Activated CD4-positive, alpha-beta T cell treated with anti-CD3 and anti-CD28 coated beads for 24 hours (primary cell): ENCODE results near the gene TINCR.
"Not testable (repeated sequence)": the region's sequence is repeated elsewhere in the genome, so short reads cannot be mapped to it uniquely, and the experiment has no call there.

Experiments used
- DNase-seq, 2 donors: peaks; one replicate each; pipeline ENCODE4 v3.0.0-alpha.2; 2020; ENCODE audit warnings: low read depth in 2 of 2

TINCR gene

DNA sequence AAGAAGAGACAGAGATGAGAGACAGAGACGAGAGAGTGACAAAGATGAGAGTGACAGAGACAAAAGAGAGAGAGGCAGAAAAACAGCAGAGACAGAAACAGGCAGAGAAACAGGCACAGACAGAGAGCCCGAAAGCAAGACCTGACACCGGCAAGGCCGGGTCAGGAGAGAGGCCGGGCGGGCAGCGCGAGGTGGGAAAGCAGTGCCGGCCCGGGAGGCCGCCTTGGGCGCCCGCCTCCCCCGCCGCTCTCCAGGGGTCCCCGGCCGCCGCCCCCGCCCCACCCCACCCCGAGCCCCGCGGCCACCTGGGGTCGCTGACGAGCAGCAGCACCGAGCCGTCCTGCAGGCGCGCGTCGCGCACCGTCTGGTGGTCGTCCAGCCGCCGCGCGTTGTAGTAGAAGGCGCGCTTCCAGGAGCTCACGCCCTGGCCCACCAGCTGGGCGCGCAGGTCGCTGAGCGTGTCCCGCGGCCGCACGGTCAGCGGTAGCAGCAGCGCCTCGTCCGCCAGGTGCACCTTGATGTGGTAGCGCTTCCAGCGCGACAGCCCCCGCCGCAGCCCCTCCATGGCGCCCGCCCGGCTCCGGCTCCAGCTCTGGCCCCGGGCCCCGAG lies at the start of gene TINCR:
Gene TINCR, minus strand, starts transcription at position 594 of the 610 bp plus-strand sequence.
- DNase-seq = no peak

DNA sequence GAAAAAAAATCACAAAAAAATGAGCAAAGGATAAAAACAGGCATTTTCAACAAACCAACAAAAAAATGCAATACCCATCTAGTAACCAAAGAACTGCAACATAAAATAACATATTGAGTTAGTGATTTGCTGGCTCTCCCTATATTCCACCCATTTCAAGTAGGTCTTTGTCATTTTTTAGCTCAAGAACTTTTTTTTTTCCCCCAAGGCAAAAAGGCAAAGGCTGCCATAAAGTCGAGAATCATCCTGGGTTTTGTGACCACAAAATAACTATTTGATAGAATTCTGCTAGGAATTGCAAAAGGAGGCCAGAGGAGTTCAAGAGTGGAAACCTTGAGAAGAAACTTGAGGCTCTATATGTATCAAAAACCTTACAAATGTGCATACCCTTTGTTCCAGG lies 49.3 kb upstream of the TINCR start:
- DNase-seq = no peak

DNA sequence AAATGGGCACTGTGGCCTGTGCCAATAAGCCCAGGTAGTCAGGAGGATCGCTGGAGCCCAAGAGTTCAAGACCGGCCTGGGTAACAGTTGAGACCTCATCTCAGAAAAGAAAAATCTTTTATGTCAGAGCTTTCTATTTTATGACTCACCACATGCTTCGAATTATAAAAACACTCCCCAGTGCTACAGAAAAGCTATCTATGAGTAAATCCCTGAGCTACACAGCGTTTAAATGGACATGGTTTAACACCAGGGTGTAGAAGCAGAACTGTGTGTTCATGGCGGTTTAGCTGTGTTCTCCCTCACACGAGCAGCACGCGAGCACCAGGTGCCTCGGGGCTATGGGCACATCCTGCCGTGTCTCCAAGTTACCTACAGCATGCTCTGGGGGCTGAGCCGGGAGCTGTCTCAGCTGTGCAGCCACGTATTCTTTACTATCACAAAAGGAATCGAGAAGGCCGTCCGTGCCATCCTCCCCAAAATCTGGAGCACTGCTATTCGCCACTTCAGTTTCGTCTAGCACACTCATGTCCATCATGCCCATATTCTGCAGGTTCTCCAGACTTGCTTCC lies 48.1 kb upstream of the TINCR start:
- DNase-seq = no peak

DNA sequence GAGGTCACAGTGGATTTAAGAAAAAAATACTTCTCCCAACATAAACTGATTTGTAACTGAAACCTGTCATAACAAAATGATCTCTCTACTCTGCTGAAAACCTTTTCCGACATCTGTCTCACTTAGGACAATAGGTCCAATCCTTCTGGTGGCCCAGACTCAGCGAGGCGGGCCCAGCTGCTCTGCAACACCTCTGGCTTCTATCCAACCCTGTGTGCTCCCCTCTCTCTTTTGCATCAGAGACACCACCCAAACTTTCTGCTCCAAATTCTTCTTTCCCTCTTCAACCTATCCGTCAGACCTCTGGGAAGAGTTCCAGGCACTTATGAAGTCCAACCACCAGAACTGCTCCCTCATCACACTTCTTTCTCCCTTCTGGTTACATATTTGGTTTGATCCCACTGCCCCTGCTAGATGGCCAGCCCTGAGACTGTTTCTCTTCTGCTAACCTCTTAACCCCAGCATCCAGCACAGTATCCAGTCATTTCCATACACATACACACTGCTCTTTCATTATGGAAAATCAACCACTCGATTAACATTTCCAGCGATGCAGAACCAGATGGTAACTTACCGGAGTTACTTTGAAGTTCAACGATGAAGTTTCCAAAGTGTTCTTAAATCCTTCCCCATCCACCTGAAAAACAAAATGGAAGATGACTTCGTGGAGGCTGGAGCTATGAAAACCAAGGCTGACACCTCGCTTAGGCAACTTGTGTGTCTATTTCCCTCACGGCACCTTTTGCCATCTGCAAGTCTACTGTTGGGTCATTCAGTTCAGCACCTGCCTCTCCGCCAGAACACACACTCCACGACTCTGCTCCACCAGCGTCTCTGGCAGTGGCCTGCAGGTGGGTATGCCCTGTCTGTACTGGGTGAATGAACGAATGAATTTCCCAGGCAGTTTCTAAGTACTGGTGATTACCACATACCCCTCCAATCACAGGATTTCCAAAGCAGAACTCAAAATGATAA lies 45.4 kb upstream of the TINCR start:
- DNase-seq = no peak

DNA sequence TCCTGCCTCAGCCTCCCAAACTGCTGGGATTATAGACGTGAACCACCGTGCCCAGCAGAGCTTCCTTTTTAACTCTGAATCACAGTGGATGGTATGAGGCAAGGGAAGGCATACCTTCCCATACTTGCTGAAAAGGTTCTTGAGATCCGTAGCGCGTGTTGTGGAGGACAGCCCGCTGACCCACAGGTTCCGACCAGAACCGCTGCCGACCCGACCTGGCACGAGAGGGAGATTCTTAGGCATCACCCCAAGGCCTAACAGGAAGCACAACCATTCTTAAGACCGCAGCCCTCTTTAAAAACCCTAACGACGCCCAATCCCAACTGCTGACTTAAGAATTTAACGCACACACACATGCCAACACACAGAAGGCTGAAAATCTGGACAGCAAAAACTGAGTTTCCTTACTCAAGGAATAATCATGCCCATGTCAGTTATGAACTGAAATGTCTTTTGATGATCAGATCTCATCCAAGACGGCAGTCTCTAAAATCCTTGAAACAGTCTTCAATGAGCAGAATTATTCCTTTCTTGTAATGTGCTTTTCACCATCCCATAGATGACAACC lies 42.2 kb upstream of the TINCR start:
- DNase-seq = no peak

DNA sequence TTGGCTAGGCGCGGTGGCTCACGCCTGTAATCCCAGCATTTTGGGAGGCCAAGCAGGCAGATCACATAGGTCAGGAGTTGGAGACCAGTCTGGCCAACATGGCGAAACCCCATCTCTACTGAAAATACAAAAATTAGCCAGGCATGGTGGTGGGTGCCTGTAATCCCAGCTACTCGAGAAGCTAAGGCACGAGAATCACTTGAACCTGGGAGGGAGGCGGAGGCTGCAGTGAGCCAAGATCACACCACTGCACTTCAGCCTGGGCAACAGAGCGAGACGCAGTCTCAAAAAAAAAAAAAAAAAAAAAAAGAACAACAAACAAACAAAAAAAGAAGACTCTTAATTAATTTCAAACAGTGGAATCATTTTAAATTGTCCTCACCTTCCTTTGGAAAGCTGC lies 41.0 kb upstream of the TINCR start:
- not testable (repeated sequence) for DNase-seq

DNA sequence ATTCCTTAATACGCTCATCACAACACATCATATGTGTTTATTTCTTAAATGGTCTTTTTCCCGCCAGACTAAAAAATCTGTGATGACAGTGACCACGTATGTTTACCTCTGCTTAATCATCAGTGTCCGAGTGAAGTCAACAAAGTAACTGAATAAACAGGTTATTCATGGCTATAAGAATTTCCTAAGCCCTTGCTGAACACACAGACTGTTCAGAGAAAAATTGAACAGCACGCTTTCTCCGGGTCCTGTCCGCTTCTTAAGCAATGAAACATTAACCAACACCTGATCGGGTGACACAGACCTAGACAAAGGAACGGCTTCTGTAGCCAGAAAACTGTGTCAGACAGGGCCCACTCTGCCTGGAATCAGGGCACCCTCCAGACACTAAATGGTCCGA lies 40.5 kb upstream of the TINCR start:
- DNase-seq = no peak

DNA sequence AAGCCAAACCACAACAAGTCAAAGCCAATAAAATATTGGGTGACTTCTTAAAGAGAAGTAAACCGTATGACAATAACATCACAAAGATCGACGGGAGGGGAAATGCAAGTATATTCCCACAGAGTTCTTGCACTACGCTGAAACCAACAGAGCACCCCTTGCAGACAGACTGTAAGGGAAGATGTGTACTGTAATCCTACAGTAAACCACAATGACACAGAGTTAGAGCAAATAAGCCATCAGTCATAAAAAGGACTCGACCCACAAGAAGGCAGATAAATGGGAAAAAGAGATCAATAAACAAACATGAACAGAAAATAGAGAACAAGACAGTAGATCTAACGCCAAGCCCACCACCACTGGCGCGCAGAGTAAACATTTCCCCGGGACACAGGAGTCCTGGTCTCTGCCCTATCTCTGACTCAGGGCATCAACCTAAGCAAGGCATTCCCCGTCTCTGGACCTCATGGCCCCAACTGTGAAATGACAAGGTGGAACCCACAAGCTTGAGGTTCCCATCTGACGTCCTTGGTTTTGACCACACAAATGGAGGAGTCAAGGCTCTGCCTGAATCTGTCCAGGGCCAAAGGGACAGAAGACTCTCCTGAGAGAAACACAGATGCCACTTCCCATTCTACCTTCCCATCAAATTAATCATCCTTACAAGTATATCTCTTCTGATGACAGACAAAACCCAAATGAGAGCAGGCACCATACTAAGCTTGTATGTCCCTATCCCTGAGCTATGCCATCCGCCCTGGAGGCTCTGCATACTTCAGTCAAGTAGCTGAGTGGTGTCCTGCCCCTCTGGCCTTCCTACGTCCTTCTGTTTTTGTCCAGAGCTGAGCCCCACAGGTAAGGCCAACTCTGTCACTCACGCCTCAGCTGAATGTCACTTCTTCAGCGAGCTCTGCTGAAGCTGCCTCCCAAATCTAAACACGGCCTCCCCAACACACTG lies 39.8 kb upstream of the TINCR start:
- DNase-seq = no peak

DNA sequence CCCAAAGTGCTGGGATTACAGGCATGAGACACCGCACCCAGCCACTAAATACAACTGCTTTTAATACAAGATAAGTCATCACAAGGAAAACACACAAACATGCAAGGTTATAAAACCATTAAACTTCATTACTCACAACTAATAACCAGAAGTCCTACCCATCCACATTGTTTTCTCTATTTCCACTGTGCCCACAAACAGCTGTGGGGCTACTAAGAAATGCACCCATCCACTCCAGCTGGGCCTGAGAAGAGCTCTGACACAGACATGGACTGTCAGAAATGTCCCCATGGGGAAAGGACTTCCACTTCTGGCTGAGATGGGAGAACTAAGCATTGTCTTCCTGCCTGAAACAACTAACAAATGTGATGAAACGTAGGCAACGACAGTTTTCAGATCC lies 37.6 kb upstream of the TINCR start:
- no peak for DNase-seq

DNA sequence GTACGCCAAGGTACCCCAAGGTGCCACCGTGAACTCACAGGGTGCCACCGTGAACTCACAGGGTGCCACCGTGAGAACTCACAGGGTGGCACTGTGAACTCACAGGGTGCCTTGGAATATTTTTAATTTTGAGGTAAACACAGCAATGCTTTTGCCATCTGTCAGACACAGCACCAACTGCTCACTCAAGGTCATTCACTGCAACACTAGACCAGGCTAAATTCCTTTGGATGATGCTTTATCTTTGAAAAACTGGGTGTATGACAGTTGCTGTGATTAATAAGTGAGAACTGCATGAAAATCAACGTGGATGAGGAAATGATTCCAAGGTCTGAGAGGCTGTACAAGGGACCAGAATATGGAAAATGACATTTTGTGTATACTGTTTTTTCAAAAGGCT lies 35.9 kb upstream of the TINCR start:
- DNase-seq = no peak

DNA sequence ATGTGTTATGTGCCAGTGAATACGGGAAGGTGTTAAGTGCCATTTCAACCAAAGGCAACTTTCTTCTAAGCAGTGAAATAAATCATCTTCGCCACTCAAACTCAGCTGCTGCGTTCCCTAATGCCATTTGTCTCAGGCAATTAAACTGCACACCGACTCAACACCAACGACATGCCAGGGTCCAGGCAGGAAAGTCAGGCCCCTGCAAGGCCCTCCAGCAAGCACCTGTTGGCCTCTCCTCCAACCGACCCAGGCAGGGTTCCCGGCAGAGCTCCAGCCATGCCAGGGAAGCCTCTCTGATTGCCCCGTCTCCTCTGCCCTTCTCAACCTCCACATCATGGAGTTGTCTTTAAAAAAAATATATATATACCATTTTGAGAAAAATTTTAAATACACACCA lies 33.0 kb upstream of the TINCR start:
- no peak for DNase-seq

DNA sequence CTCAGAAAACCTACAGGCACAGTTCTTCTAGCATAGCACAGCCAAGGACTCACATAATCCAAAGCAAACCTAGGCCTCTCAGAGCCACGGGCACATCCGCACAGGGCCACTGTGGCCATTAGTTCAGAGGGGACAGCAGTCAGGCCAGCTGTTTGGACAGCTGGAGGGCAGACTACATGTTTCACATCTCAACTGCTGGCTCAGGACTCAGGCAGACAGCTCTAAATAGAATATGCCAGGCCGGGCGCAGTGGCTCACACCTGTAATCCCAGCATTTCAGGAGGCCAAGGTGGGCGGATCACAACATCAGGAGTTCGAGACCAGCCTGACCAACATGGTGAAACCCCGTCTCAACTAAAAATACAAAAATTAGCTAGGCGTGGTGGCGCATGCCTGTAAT lies 28.0 kb upstream of the TINCR start:
- DNase-seq = no peak

DNA sequence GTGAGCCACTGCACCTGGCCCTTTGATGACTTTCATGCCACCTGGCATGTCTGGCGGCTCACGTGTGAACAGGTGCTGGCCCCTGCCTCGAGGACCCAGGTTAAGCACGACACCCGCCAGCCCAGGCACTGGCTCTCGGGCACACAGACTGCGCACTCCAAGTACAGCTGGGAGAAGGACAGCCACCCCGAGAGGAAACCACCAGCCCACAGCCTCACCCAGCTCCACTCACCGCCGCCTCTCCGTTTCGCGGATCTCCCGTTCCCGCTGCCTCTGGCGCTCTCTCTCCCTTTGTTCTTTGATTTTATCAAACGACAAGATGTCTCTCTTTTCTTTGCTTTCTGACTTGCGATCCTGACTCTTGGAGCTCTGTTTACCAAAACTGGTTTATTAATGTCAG lies 27.4 kb upstream of the TINCR start:
- DNase-seq = no peak

DNA sequence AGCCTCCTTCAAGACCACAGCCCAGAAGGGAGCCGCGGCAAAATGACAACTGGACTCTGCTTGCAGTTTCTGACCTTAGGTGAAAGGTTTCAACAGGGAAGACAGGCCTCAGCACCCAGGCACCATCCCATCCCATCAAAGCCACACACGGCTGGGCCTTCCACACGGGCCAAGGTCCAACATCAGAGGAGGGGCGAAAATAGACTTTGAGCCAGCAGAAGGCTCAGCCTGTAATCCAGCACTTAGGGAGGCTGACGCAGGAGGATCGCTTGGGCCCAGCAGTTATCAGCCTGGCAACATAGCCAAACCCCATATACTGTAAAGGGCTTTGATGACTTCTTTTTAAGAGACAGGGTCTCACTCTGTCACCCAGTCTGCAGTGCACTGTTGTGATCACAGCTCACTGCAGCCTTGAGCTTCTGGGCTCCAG lies 26.8 kb upstream of the TINCR start:
- no peak for DNase-seq

DNA sequence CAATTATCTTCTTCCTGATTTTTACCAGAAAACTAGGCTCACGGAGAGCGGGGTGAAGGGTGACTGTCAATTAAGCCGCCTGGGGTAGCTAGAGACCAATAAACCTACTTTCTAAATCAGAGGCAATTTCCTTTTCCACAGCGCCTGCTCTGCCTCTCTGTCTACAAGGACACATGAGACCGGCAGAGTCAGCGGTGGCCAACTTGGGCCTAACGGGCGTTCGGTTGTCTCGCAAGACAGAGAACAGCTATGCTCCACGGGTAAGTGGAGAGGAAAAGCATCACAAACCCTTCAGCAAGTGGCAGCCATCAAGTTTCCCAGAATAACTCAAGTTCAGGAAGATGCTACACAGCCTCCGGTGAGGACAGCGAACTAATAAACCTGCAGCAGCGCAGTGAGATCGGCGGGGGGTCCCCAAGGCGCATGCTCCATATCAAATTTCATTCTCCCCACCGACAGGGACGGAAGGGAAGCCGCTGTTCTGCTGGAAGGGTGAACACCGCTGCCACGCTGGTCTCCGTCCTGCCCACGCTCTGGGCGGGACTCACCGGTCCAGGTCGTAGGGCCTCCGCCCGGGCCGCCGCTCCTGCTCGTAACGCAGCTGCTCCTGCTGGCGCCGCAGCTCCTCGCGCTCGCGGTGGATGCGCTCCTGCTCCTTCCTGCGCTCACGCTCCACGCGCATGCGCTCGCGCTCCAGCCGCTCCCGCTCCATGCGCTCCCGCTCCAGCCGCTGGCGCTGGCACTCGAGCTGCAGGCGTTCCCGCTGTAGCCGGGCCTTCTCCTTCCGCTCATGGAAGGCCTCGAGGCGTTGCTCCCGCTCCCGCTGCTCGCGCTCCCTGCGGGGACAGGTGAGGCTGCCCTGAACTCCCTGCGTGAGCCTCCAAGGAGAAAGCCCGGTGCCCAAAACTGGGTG lies 25.8 kb upstream of the TINCR start:
- DNase-seq = no peak

DNA sequence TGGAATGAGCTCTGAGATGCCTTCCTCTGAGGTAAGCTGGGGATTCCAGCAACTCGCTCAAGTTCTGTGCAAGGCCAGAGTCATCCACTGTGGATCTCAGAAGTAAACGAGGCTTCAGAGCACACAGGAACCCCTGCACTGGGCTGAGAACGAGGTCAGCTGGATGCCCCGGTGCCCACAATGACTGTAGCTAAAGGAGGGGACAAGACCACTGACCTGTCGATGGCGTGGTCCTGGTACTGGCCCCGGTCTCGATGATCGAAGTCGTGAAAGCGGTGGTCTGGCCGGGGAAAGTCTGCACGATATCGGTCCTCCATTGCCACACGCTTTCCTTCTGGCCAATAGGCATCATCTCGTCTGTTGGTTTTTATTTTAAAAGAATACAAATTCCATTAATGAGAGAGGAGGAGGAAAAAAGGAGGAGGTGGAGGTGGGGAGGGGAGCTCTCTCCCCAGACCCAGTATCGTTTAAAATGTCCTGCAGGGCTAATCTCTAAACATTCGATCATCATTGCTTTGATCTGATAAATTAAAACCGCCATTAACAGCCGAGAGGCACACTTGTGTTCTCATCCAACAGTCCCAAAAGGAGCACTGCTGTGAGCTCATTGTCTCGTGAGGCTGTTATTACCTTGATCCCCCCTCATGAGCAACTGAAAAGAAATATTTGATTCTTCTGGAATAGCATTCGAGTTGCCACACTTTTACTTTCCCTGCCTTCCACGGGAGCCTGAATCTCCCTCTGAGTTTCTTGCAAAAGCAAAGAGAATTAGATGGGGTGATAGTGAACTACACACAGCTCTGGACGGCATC lies 25.0 kb upstream of the TINCR start:
- DNase-seq = no peak

DNA sequence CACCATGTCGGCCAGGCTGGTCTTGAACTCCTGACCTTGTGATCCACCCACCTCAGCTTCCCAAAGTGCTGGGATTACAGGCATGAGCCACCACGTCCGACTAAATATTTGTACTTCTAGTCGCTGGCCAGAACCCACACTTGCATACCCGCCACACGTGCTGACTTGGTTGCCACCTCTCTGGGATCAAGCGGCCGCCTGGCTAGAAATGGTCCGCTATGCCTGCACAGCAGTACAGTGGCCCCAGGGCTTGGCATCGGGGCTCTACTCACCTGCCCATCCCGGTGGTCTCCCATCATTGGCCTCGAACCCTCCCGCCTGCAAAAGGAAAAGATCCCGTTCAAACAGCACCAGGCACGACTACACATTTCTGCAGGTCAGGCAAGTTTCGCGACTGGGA lies 23.7 kb upstream of the TINCR start:
- no peak for DNase-seq

DNA sequence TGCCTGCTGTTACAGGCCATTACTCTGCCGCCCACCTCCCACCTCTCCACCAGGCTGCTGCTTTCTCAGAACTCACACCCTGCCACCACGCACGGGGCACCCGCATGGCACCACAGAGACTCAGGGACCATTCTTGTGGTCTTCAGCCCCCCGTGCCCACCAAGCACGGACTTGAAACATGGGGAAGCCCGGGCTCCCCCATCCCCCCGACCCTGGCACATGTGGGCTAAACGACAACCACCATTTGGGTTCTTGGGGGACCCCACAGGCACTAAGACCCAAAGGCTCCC lies 23.1 kb upstream of the TINCR start:
- no peak for DNase-seq

DNA sequence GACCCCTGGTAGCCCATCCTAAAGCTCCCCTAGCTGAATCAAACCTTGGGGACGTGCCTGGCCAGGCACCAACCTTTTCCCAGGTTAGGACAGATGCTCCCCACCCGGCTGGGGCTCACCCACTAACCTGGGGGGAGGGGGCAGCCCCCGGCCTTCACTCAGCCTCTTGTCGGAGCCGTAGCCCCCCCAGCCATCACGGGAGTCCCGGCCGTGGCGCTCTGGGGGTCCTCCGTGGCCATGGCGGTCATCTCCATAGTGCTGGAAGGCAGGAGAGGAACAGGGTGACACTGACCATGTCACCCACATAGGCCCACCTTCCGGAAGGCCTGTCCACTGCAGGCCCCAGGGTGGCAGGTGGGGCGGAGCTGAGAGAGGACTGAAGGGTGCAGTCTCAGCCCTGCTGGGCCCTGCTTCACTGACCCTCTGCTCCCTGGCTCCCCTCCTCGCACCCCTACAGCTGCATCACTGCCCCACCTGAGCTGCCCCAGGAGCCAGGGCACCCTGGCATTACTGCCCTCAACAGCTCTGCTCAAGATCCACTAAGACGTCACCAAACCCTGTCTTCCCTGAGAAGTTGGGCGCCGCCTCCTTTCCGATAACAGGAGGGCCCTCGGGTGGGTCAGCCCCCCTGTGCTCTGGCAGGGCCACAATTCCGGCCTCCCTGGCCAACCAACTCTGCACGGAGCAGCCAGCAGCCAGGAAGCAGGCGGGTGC lies 22.6 kb upstream of the TINCR start:
- DNase-seq = no peak
